GM19463 (cell line): ENCODE results near the gene ABCG1.

Experiments
- ATAC-seq: cut with Tn5 transposase; IDR thresholded peaks from one replicate; pipeline ENCODE4 v1.9.1; 2021; ENCODE audit warnings: mild to moderate bottlenecking, moderate library complexity; ENCODE audit not compliant: unreplicated experiment

The ABCG1 gene

GRCh38 chr21:42214081-42214750 is 4.7 kb upstream of the ABCG1 start:
- no peak for ATAC-seq

- ATAC-seq: no peak
Measured at GRCh38 chr21:42214921-42215320, 4.0 kb upstream of the ABCG1 start.

GRCh38 chr21:42215942-42216725 is 2.8 kb upstream of the ABCG1 start:
- no peak for ATAC-seq

GRCh38 chr21:42216726-42217572 is 2.0 kb upstream of the ABCG1 start:
- no peak for ATAC-seq

GRCh38 chr21:42219606-42220137 is 732 bp downstream of the ABCG1 start:
- no peak for ATAC-seq

GRCh38 chr21:42220138-42220701 is 1.3 kb downstream of the ABCG1 start:
- no peak for ATAC-seq

GRCh38 chr21:42221581-42222345 is 2.8 kb downstream of the ABCG1 start:
- no peak for ATAC-seq

GRCh38 chr21:42222386-42222785 is 3.4 kb downstream of the ABCG1 start:
- no peak for ATAC-seq

- no peak for ATAC-seq
Measured at GRCh38 chr21:42222821-42223390, 4.0 kb downstream of the ABCG1 start.

- no peak for ATAC-seq
Measured at GRCh38 chr21:42223826-42224575, 5.1 kb downstream of the ABCG1 start.

- ATAC-seq: no peak
Measured at GRCh38 chr21:42225042-42225441, 6.1 kb downstream of the ABCG1 start.

- ATAC-seq: no peak
Measured at GRCh38 chr21:42225571-42226155, 6.7 kb downstream of the ABCG1 start.

GRCh38 chr21:42226626-42227025 is 7.7 kb downstream of the ABCG1 start:
- ATAC-seq: no peak

- peak; percentile 91 for ATAC-seq
Measured at GRCh38 chr21:42227909-42228708, 9.2 kb downstream of the ABCG1 start.

- ATAC-seq: no peak
Measured at GRCh38 chr21:42228709-42229220, 9.8 kb downstream of the ABCG1 start.

- ATAC-seq: no peak
Measured at GRCh38 chr21:42229676-42230075, 10.7 kb downstream of the ABCG1 start.

- ATAC-seq: no peak
Measured at GRCh38 chr21:42230178-42230577, 11.2 kb downstream of the ABCG1 start.

- no peak for ATAC-seq
Measured at GRCh38 chr21:42230636-42231035, 11.7 kb downstream of the ABCG1 start.
